Loucy (cell line): ENCODE results near the gene RERE.

Source experiments
- H2AFZ ChIP-seq: fragments of 200-600 bp; sonication (generic); 2 replicates; pipeline ENCODE4 v1.6.0; 2016; ENCODE audit warnings: antibody characterized with exemption, mild to moderate bottlenecking, low read length, moderate library complexity
- H3F3A ChIP-seq: fragments of 200-600 bp; 2 replicates; pipeline ENCODE4 v1.6.0; 2016; ENCODE audit warnings: antibody characterized with exemption, low read depth, mild to moderate bottlenecking
- H3K27me3 ChIP-seq: fragments of 200-600 bp; sonication (generic); 2 replicates; pipeline ENCODE4 v1.6.1; 2014; ENCODE audit warnings: low read length, mild to moderate bottlenecking; ENCODE audit not compliant: insufficient read depth, poor library complexity, severe bottlenecking
- H3K36me3 ChIP-seq: fragments of 200-600 bp; sonication (generic); 2 replicates; pipeline ENCODE4 v1.6.1; 2016; ENCODE audit warnings: low read length; ENCODE audit not compliant: insufficient read depth
- H3K4me1 ChIP-seq: fragments of 200-600 bp; sonication (generic); 2 replicates; pipeline ENCODE4 v1.5.1; 2014; ENCODE audit warnings: low read length, mild to moderate bottlenecking; ENCODE audit not compliant: insufficient read depth, poor library complexity, severe bottlenecking
- H3K4me2 ChIP-seq: fragments of 200-600 bp; sonication (generic); 2 replicates; pipeline ENCODE4 v1.6.0; 2014; ENCODE audit warnings: antibody characterized with exemption, low read length, low read depth, mild to moderate bottlenecking; ENCODE audit not compliant: poor library complexity, severe bottlenecking
- H3K4me3 ChIP-seq: fragments of 200-600 bp; sonication (generic); 2 replicates; pipeline ENCODE4 v1.5.1; 2014; ENCODE audit warnings: low read length, mild to moderate bottlenecking, mixed read lengths; ENCODE audit not compliant: poor library complexity, severe bottlenecking
- H3K79me2 ChIP-seq: fragments of 200-600 bp; sonication (generic); 2 replicates; pipeline ENCODE4 v1.6.1; 2014; ENCODE audit warnings: low read length; ENCODE audit not compliant: insufficient read depth
- H3K9ac ChIP-seq: fragments of 200-600 bp; sonication (generic); 2 replicates; pipeline ENCODE4 v1.6.0; 2014; ENCODE audit warnings: mild to moderate bottlenecking, low read depth, low read length, moderate library complexity; ENCODE audit not compliant: poor library complexity, severe bottlenecking
- H3K9me2 ChIP-seq: fragments of 200-600 bp; sonication (generic); replicated peaks from 2 replicates; pipeline ENCODE4 v1.6.1; 2016; ENCODE audit warnings: low read depth, low read length, mixed read lengths
- H3K9me3 ChIP-seq: fragments of 200-600 bp; sonication (generic); 2 replicates; pipeline ENCODE4 v1.6.1; 2014; ENCODE audit warnings: mild to moderate bottlenecking, antibody characterized with exemption, low read length, low read depth; ENCODE audit not compliant: insufficient read depth
- H4K20me1 ChIP-seq: fragments of 200-600 bp; sonication (generic); 2 replicates; pipeline ENCODE4 v1.6.0; 2014; ENCODE audit warnings: antibody characterized with exemption, low read length, mild to moderate bottlenecking; ENCODE audit not compliant: insufficient read depth, poor library complexity, severe bottlenecking
- CTCF ChIP-seq: fragments of 200-600 bp; sonication (generic); conservative IDR thresholded peaks from 2 replicates; pipeline ENCODE4 v1.5.1; 2014; ENCODE audit warnings: mild to moderate bottlenecking, antibody characterized with exemption, low read length
- EZH2phosphoT487 ChIP-seq: fragments of 200-600 bp; IDR thresholded peaks from 2 replicates; pipeline ENCODE4 v1.6.1; 2018; ENCODE audit warnings: antibody characterized with exemption, mild to moderate bottlenecking, moderate library complexity, borderline replicate concordance

Gene RERE

DNA sequence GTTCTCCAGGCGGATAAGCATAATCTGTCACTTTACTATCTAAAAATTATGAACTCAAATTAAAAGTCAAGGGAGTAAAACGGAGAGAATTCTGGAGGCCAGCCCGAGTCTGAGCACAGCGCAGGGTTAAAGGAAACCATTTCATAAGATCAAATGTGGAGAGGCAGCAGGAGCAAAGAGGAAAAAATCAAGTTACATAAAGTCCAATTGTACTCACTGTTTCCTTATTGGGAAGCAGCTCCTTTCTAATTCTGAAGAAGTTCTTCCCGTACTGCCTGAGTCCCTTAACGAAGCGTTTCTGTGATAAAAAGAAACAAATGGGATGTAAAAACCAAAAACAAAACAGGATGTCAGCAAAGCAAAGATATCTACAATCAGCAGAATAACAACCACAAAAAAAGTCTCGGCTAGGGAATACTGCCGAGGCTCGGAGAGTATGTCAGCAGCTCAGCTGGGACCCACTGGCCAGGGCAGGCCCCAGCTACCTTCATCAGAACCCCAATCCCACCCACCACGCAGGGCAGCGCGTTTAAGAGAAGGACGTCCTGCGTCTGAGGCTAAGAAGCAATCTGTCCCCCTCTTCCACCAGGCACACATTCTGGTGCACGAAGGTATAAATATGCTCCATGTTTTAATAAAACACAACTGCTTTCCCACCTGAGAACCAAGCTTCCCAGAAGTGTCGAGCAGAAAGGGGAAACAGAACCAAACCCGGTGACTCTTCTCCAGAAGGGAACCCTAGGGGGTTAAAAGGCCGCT lies 394.8 kb downstream of the RERE start:
- Histone ChIP-seq H3K9ac (peak overlapping the region; percentile 89), H3K4me2 (peak overlapping the region; percentile 91), H3K4me3 (peak overlapping the region; percentile 90), H3K4me1 (peaks cover 86% of the 10 kb centered on the region), H4K20me1 (peaks cover 57% of the 10 kb centered on the region), H3K36me3 (peaks cover 16% of the 10 kb centered on the region; the same call in 1 of the 2 replicates), H3K27me3 (no peaks in the 10 kb centered on the region), H3K9me2 (no peaks in the 10 kb centered on the region), H3K79me2 (peaks cover 71% of the 10 kb centered on the region), H2AFZ (no peak overlapping the region), H3F3A (peaks cover 16% of the 10 kb centered on the region), H3K9me3 (no peaks in the 10 kb centered on the region)
- TF ChIP-seq CTCF (no peak), EZH2phosphoT487 (no peak)

DNA sequence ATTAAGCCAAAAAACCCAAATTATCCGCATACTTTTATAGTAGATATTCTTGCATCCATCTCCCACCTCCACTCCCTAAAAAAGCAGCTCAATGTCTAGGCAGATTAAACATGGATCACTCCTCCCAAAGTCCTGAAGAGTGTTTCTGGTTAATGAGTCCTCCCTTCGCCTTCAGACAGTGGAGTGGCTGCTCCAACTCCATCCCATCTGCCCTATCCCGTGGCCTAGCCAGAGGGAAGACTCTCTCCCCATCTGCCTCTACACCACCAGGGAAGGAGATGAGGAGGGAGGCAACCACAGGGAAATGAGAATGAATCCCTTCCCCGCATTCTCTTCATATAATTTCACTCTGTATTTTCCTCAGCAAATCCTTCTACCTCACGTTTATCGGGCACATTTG lies 395.7 kb downstream of the RERE start:
- peak overlapping the region; percentile 89 for H3K9ac ChIP-seq
- H3F3A ChIP-seq = peaks cover 9% of the 10 kb centered on the region; the same call in 1 of the 2 replicates
- peaks cover 88% of the 10 kb centered on the region for H3K4me1 ChIP-seq
- H3K36me3 ChIP-seq = peaks cover 19% of the 10 kb centered on the region; the same call in 1 of the 2 replicates
- H4K20me1 ChIP-seq = peaks cover 66% of the 10 kb centered on the region
- peak overlapping the region; percentile 90 for H3K4me3 ChIP-seq
- H3K27me3 ChIP-seq = no peaks in the 10 kb centered on the region
- H3K79me2 ChIP-seq = peaks cover 80% of the 10 kb centered on the region
- H3K9me3 ChIP-seq = no peaks in the 10 kb centered on the region
- H2AFZ ChIP-seq = no peak overlapping the region
- TF ChIP-seq EZH2phosphoT487 = no peak
- no peak for TF ChIP-seq CTCF
- peak overlapping the region; percentile 91 for H3K4me2 ChIP-seq
- H3K9me2 ChIP-seq = no peaks in the 10 kb centered on the region

DNA sequence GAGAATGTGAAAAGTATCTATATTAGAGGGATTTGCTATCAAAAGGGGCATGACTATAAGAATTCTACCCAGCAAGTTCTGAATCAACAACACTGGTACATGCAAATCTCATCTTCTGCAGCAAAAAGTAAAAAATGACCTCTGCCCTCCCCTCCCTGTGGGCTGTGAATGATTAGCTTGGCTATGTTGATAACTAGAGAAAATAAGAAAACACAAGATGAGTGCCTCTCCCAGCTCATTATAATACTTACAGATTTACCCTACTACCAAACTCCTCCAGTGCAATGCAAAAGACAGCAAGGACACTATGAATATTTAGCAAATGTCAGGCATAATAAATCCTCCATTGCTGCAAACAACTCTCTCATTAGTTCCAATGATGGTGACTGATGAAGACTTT lies 397.1 kb downstream of the RERE start:
- Histone ChIP-seq H3K27me3 (no peaks in the 10 kb centered on the region), H3K9ac (peak overlapping the region; percentile 89), H3K9me3 (no peaks in the 10 kb centered on the region), H3F3A (peaks cover 6% of the 10 kb centered on the region; the same call in 1 of the 2 replicates), H3K9me2 (no peaks in the 10 kb centered on the region), H3K36me3 (peaks cover 26% of the 10 kb centered on the region; the same call in 1 of the 2 replicates), H2AFZ (no peak overlapping the region), H4K20me1 (peaks cover 71% of the 10 kb centered on the region), H3K4me2 (peak overlapping the region; percentile 91), H3K4me3 (peak overlapping the region; percentile 90), H3K4me1 (peaks cover 86% of the 10 kb centered on the region), H3K79me2 (peaks cover 87% of the 10 kb centered on the region)
- TF ChIP-seq CTCF (no peak), EZH2phosphoT487 (no peak)
